ENCODE data around the gene STPG3.

DNA sequence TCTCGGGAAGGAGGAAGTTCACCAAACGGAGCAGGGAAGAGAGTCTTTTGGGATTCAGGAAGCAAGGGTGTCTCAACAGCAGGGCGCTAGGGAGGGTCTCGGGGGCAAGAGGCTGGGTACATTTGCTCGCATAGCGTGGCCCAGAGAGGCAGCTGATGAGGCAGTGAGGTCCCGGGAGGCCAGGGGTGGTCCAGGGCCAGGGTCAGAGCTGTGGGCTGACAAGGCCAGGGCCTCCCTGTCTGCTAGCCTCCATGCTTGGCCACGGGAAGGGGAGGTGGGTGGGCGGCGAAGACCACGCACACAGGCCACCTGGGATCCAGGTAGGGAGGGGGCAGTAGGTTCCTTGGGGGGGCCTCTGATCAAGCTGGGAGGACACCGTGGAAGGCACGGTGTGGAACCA, 39.6 kb upstream of the STPG3 start:
- TF ChIP-seq CTCF (conservative IDR thresholded peaks at IDR 0.05; ENCODE audit: low read depth, low read length) (no peak), USF2 (IDR thresholded peaks at IDR 0.05; ENCODE audit: low read depth, low read length) (no peak), POLR2A (IDR thresholded peaks at IDR 0.05; ENCODE audit: low read depth, low read length) (no peak), NFE2L2 (IDR thresholded peaks at IDR 0.05; ENCODE audit: low read depth, low read length) (no peak), ELK1 (IDR thresholded peaks at IDR 0.05; ENCODE audit: borderline replicate concordance, low read depth, low read length) (no peak), RAD21 (IDR thresholded peaks at IDR 0.05; ENCODE audit: low read length) (no peak), MAFK (IDR thresholded peaks at IDR 0.05; ENCODE audit: low read depth, low read length) (no peak), SMC3 (IDR thresholded peaks at IDR 0.05; ENCODE audit: low read depth, low read length) (no peak), CEBPB (IDR thresholded peaks at IDR 0.05; ENCODE audit: low read depth, low read length) (no peak), MXI1 (IDR thresholded peaks at IDR 0.05; ENCODE audit: borderline replicate concordance, low read depth, low read length) (no peak), MAZ (IDR thresholded peaks at IDR 0.05; ENCODE audit: borderline replicate concordance, low read depth, low read length) (no peak), BHLHE40 (IDR thresholded peaks at IDR 0.05; ENCODE audit: low read depth, low read length) (no peak), FOS (IDR thresholded peaks at IDR 0.05; ENCODE audit: low read depth, low read length) (no peak), RCOR1 (IDR thresholded peaks at IDR 0.05; ENCODE audit: insufficient replicate concordance, low read length) (no peak)

Data from IMR-90 (cell line).